Vagina (tissue), 2 donors: ENCODE data around the gene ZNF638.

Experiments
- CTCF ChIP-seq, 3 experiments: fragments of 450-650 bp in 2 of 3; fragments of 200-600 bp in 1 of 3; sonication (generic) in 1 of 3; IDR thresholded peaks; one replicate each; pipeline ENCODE4 v1.5.1; 2017 to 2019; ENCODE audit warnings: antibody characterized with exemption in 3 of 3, mild to moderate bottlenecking in 2 of 3, moderate library complexity in 2 of 3
- POLR2AphosphoS5 ChIP-seq, 2 donors: sonication (generic); formaldehyde crosslinking; IDR thresholded peaks; one replicate each; pipeline ENCODE4 v1.9.0; 2017; ENCODE audit warnings: antibody characterized with exemption in 2 of 2, mild to moderate bottlenecking in 2 of 2, low read depth in 1 of 2; ENCODE audit not compliant: insufficient read depth in 1 of 2

GRCh38 chr2:71465961-71466300, 134.3 kb downstream of the ZNF638 start:
- TF ChIP-seq CTCF (IDR thresholded peaks at IDR 0.05) (no peak), POLR2AphosphoS5 (IDR thresholded peaks at IDR 0.05; ENCODE audit: insufficient read depth in 1 of 2, low read depth in 1 of 2) (no peak)
